ENCODE data around the gene OR52E1.

GRCh38 chr11:5040876-5041275 lies 28.5 kb upstream of the OR52E1 start:
- TF ChIP-seq CTCF (IDR thresholded peaks at IDR 0.05) (no peak), POLR2AphosphoS5 (IDR thresholded peaks at IDR 0.05) (no peak)

Measured in esophagus muscularis mucosa (tissue), 3 donors.